ENCODE data around the gene UNC5C. TPM values are rescaled to one million over a fixed set of nuclear protein-coding genes. Genes with fewer than 3 reads are reported as not detected.

UNC5C gene
- total RNA-seq, 1 experiment from 2014 or later: 8.2 TPM

- intact Hi-C loops (cut with micrococcal nuclease; ENCODE audit: unreplicated experiment) (loop anchor here (2.0 kb wide), 1 partner anchor 378 kb away; no protein-coding TSS in a partner anchor), in situ Hi-C loops (cut with HindIII; ENCODE audit: low pct_unique_long_range_greater_than_20kb, low sequenced_read_pairs) (no loop called here)
- Histone ChIP-seq H3K4me1 (ENCODE audit: control insufficient read depth, insufficient read depth, low read length) (peaks cover 16% of the 10 kb centered on the region; the same call in 1 of the 2 replicates), H3K9me3 (ENCODE audit: control insufficient read depth, insufficient read depth, low read depth, low read length) (no peaks in the 10 kb centered on the region), H3K27ac (ENCODE audit: low read length) (peak overlapping the region; percentile 54), H3K36me3 (ENCODE audit: control insufficient read depth, insufficient read depth, low read length) (no peaks in the 10 kb centered on the region), H3K4me3 (ENCODE audit: low read depth in 2 of 2, low read length in 2 of 2) (peak overlapping the region; percentile 8; a peak in 2 of 4 replicates), H3K27me3 (ENCODE audit: control insufficient read depth, insufficient read depth, low read length) (no peaks in the 10 kb centered on the region)
- DNase-seq (ENCODE audit: low read depth, low spot score): no peak
- TF ChIP-seq TCF7L2 (IDR thresholded peaks at IDR 0.05; ENCODE audit: low read depth, low read length) (no peak), CTCF (IDR thresholded peaks at IDR 0.05) (peak; percentile 19; the same call in 1 of the 2 replicates)
- TSS peak; percentile 11 for BruUV-seq (replicated peaks)
- POLR2A ChIA-PET: no interaction called here
- no peak for ATAC-seq
- CTCF ChIA-PET: no interaction called here
Measured at GRCh38 chr4:95544113-95545103, 4.4 kb downstream of the UNC5C start.

DNA sequence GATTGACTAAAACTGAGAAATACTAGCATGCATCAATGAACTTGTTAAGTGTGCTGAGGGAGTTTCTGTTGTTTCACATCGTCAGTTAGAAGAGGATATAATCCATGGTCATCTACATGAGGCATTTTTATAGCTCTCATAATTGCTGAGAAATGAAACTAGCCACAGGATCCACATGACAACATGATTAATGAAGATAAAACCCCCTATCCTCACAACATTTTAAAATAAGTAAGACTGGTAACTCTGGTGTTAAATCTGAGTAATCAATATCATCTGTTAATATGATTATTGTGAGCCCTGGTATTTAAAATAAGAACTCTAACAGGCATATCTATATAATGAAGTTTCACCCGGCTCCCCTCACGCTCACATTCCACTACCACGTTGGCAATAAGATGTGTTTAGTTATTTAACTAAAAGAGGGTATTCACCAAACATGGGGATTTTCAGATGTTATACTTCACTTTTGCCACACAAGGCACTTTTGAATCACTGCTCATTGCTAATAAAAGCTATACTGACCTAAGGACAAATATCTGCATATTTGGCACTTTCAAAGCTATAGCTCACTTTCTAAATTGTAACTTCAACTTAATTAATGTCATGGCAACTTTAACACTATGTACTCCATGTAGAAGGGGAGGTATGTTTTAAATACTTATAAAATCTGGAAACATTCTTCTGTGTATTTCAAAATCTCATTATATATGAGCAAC lies 6.7 kb downstream of the UNC5C start:
- ChIA-PET CTCF (no interaction called here), POLR2A (no interaction called here)
- no TSS peak for BruUV-seq (replicated peaks)
- H3K27me3 ChIP-seq (ENCODE audit: control insufficient read depth, insufficient read depth, low read length): no peaks in the 10 kb centered on the region
- no peaks in the 10 kb centered on the region for H3K9me3 ChIP-seq (ENCODE audit: control insufficient read depth, insufficient read depth, low read depth, low read length)
- H3K27ac ChIP-seq (ENCODE audit: low read length): peak overlapping the region; percentile 61
- H3K4me1 ChIP-seq (ENCODE audit: control insufficient read depth, insufficient read depth, low read length): peaks cover 16% of the 10 kb centered on the region; the same call in 1 of the 2 replicates
- TF ChIP-seq TCF7L2 (IDR thresholded peaks at IDR 0.05; ENCODE audit: low read depth, low read length) (no peak), CTCF (IDR thresholded peaks at IDR 0.05) (no peak), REST (IDR thresholded peaks at IDR 0.05; ENCODE audit: insufficient read depth in 1 of 2, low read depth in 2 of 2, low read length in 1 of 2) (no peak)
- intact Hi-C loops (cut with micrococcal nuclease; ENCODE audit: unreplicated experiment) (no loop called here), in situ Hi-C loops (cut with HindIII; ENCODE audit: low pct_unique_long_range_greater_than_20kb, low sequenced_read_pairs) (no loop called here)
- H3K36me3 ChIP-seq (ENCODE audit: control insufficient read depth, insufficient read depth, low read length): no peaks in the 10 kb centered on the region
- H3K4me3 ChIP-seq (ENCODE audit: low read depth in 2 of 2, low read length in 2 of 2): no peak overlapping the region
- ATAC-seq: no peak
- DNase-seq (ENCODE audit: low read depth, low spot score): no peak

All from Panc1 (cell line).